Cerebellar nuclear complex (tissue), 1 donor: ENCODE data around the gene SNAI3.

Experiments
- DNase-seq, 2 experiments: peaks; one replicate each; lab custom pipeline; 2025; lab: John Stamatoyannopoulos, UW

Gene SNAI3

DNA sequence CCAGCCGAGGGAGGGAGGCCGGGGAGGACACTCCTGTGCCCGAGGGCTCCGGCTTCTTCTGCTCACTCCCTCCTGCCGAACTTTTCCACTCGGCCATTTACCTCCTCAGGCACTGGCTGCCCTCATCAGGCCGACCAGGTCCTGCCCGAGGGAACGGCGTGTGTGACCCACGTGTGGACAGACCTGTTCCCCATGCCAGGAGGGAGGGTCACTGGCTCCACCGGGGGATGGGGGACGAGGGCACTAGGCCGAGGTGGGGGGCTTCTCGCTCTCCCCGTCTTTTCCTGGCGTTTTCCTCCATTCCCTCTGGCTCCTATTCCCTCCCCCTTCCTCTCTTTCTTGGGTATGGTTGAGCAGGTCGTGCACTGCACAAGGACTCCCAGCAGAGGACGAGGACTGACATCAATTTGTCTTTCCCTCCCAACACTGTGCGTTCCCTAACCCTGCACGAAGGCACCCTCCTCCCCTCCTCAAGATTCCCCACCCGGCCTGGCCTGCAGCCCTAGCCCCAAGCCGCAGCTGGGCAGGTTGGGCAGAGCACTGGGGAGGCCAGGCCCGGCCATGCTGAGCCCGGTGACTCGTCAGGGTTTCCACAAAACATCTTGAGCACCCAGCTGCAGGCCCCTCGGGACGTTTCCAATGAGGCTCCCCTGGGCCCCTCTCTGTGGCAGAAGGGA, 51.2 kb downstream of the SNAI3 start:
- DNase-seq: no peak

DNA sequence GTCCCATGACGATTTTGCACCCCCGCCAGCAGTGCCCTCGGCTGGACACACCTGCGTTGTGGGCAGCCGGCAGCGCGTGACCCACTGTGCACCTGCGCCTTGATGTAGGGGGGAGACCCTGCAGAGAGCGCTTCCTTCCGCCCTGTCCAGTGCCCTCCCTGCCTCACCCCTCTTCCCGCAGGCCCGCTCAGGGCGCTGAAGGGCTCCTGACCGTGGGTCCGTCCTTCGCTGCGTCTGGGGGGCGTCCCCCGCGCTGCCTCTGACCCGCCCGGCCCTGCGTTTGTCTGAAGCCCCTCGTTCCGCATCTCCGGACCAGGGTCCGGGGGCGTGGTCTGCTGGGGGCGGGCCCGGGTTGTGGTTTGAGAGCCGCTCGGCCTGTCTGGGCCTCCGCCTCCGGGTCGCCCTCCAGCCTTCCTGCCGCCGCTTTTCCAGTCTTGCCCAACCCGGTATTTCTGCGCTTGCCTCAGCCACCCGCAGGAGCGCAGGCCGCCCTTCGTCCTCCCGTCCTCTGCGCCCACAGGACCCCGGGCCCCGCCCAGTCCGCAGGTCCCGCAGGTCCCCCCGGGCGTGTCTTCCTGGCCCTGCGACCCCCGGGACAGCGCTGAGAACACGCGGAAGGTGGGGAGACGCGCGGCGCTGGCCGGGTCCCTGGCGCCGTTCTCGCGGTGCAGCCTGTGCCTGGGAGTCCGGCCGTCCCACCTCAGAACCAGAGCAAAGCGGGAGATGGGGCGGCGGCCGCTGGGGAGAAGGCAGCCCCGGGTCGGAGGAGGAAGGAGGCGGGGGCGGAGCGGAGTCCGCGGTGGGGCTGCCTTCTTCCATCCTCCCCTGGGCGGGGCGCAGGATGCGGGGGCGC, 51.9 kb downstream of the SNAI3 start:
- no peak for DNase-seq

DNA sequence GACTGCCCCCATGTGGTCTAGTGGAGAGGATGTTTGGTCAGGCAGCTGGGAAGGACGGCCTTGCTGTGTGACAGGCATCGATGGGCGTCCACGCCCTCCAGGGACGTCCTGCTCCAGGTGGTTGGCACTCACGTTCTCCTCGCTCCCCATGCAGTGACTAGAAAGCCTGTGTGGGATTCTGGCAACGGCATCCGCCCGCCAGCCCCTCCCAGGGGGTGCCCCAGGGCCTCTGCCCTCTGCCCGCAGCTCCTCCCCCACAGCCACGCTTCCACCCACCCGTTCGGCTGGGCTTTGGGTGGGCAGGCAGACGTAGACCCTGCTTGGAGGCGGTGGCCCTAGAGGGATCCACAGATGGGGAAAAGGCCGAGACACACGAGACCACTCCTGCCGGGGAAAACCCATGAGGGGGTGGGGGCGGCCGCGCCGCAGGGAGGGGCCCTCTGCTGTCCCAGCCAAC, 52.6 kb downstream of the SNAI3 start:
- DNase-seq: no peak

DNA sequence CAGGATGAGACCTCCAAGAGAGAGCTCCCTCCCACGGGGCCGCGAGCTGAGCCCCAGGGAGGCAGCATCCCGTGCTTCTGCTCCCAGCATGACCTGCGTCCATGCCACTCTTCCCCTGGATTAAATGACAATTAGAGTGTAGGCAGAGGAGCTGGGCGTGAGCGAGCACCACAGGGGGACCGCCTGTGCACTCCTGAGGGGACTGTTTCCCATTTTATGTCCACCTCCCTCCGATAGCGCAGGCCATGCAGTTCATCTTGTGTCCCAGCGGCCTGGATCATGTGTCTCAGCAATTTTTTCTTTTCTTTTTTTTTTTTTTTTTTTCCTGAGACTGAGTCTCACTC, 53.7 kb downstream of the SNAI3 start:
- DNase-seq: no peak

DNA sequence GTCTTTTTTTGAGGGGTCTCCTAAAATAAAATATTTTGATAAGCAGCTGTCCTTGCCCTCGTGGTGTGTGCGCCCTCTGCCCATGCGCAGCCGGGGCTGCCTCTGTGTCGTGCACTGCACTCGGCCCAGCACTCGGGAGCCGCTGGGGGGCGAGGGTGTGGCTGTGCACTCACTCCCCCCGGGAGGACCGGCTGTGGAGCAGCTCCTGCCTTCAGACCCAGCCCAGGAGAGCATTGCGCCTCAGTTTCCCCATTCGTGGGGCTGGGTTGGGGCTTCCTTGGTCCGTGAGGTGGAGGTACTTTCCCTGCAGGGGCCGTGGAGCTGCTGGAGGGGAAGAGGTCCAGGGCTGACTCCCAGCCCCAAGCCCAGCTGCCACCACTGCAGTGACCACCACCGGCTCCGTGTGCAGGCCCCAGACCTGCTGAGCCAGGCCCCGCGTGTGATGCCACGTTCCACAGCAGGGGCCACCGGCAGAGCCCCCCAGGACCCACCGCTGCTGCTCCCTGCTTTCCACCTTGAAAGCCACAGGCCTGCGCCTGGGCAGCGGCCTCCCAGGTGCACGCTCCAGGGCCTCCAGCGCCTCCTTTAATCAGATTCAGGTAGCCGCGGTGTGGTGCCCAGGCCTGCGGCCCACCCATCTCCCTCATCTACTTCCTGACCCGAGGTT, 54.3 kb downstream of the SNAI3 start:
- no peak for DNase-seq

DNA sequence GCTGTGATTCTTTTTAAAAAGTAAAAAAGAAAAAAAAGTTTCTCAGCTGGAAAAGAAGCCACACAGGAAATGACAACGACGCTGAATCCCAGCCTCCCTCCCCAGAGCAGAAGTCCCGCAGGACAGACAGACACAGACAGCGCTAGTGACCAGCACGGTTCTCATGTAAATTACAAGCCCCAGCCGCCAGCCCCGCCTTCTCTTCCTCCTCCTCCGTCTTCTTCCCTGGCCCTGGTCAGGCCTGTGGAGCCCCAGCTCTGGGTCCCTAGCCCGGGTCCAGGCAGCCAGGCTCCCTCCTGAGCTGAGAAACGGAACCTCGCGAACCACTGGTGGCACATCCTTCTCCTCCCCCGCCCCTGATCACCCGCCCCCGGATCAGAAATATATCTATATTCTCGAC, 54.9 kb downstream of the SNAI3 start:
- DNase-seq: no peak

DNA sequence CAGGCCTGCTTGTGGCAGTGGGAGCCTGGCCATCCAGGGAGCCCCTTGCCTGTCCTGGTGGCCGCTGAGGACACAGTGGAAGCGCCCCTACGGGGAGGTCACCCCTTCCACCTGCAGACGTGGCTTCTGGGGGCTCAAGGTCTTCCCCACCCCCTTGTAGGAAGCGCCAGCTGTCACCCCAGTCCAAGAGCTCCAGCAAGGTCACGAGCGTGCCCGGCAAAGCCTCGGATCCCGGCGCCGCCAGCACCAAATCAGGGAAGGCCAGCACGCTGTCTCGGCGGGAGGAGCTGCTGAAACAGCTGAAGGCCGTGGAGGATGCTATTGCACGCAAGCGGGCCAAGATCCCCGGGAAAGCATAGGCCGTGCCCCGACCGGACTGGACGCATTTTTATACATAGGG, 55.4 kb downstream of the SNAI3 start:
- no peak for DNase-seq

DNA sequence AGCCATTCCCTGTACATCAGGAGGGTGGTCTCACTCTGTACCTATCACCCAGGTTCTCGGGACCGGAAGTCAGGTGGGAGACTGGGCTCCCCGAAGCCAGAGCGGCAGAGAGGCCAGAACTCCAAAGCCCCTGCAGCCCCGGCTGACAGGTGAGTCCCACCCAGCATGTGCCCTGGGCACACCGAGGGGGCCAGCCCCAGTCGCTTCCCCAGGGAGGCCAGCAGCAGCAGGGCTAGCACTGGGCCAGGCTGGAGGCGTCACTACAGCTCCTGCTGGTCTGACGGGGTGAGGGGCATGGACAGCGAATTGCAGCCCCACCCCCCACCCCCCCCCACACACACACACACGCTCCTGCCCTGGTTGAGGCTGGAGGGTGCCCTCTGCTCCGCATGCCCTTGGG, 55.9 kb downstream of the SNAI3 start:
- DNase-seq: no peak

DNA sequence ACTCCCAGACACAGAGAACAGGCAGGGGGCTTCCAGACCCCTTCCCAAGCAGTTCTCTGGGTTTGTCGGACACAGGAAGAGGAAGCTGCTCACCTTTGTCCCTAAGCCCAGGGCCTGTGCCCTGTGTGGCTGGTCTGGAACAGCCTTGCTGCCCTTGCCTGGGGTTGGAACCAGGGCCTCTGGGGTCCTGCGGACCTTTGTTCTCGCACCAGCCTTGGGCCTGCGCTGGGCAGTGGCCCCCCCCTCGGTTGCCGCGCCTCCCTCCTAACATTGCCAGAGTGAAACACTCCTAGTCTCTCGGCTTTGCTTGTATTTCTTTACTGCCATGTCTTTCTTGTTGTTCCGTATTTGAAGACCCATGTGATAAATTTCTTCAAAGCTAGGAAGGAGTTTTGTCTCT, 56.5 kb downstream of the SNAI3 start:
- no peak for DNase-seq

DNA sequence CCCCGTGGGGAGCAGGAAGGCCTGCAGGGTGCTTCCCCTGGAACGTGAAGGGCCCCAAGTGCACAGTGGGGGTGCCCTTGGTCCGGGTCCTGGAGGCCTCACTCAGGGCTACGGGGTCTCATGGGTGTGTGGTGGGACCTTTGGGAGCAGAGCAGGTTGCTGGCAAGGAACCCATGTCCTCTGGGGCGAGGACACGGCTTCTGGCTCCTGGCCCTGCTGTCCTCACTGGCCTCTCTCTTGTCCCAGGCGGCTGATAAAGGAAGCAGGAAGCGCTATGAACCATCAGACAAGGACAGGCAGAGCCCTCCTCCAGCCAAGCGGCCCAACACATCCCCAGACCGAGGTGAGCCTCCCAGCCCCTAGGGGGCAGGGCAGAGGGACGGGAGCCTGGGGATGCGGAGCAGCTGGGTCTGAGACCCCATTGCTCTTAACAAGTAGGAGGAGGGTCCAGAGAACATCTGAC, 57.8 kb downstream of the SNAI3 start:
- no peak for DNase-seq
